Natural killer cell (primary cell): Measurements from ENCODE around the gene MKKS. TPM values are rescaled to one million over a fixed set of nuclear protein-coding genes. Genes with fewer than 3 reads are reported as not detected.

Source experiments
- ATAC-seq, 3 donors: fragments of 150-1000 bp in 2 of 3; fragments of 200-7000 bp in 1 of 3; cut with Tn5 transposase; 1 replicate in 1 of 3; 2 replicates in 2 of 3; pipeline ENCODE4 v1.10.0; 2021; ENCODE audit warnings: mild to moderate bottlenecking in 2 of 3, moderate library complexity in 2 of 3
- DNase-seq, 2 donors: peaks; one replicate each; pipeline versions ENCODE4 v3.0.0 to v3.0.0-alpha.2; 2013 to 2021; ENCODE audit warnings: mixed read lengths in 1 of 2
- H3K27ac ChIP-seq: one replicate; pipeline ENCODE4 v1.5.1; 2013; ENCODE audit warnings: mild to moderate bottlenecking, low read length
- H3K27me3 ChIP-seq: one replicate; pipeline ENCODE4 v1.6.1; 2013; ENCODE audit warnings: low read length; ENCODE audit not compliant: control insufficient read depth, insufficient read depth
- H3K36me3 ChIP-seq: one replicate; pipeline ENCODE4 v1.6.1; 2013; ENCODE audit warnings: low read length; ENCODE audit not compliant: control insufficient read depth, insufficient read depth
- H3K4me1 ChIP-seq: one replicate; pipeline ENCODE4 v1.6.1; 2013; ENCODE audit warnings: low read length; ENCODE audit not compliant: control insufficient read depth, insufficient read depth
- H3K4me3 ChIP-seq: one replicate; pipeline ENCODE4 v1.5.1; 2013; ENCODE audit warnings: low read length
- H3K9me3 ChIP-seq: one replicate; pipeline ENCODE4 v1.6.1; 2013; ENCODE audit warnings: low read length; ENCODE audit not compliant: control insufficient read depth, insufficient read depth
- H3K27ac Mint-ChIP-seq, 2 donors: one replicate each; pipeline ENCODE4 v1.8.0; 2022; ENCODE audit warnings: mild to moderate bottlenecking in 2 of 2, mixed read lengths in 2 of 2, moderate library complexity in 1 of 2
- H3K27me3 Mint-ChIP-seq, 2 donors: one replicate each; pipeline ENCODE4 v1.8.0; 2022; ENCODE audit warnings: low read depth in 2 of 2, mixed read lengths in 2 of 2
- H3K36me3 Mint-ChIP-seq: one replicate; pipeline ENCODE4 v1.8.0; 2022; ENCODE audit warnings: mixed read lengths
- H3K4me1 Mint-ChIP-seq, 2 donors: one replicate each; pipeline ENCODE4 v1.8.0; 2022; ENCODE audit warnings: mixed read lengths in 2 of 2
- H3K4me3 Mint-ChIP-seq: one replicate; pipeline ENCODE4 v1.8.0; 2022; ENCODE audit warnings: mild to moderate bottlenecking, moderate library complexity, mixed read lengths
- H3K9me3 Mint-ChIP-seq, 2 donors: one replicate each; pipeline ENCODE4 v1.8.0; 2022; ENCODE audit warnings: mixed read lengths in 2 of 2
- CTCF ChIP-seq: fragments of 200-600 bp; IDR thresholded peaks from one replicate; pipeline ENCODE4 v1.8.0; 2022; ENCODE audit warnings: antibody characterized with exemption
- WGBS: methylation state at CpG from one replicate; pipeline ENCODE4 v1.1.7; 2013; ENCODE audit warnings: missing lambda C conversion rate; ENCODE audit not compliant: insufficient coverage; 5-methylcytosine and 5-hydroxymethylcytosine counted together
- intact Hi-C: fragments of 100-400 bp; cut with micrococcal nuclease; formaldehyde crosslinking; loops from one replicate; pipeline ENCODE4 v1.14.2; 2022
- total RNA-seq, 4 donors: library from RNA; stranded (reverse); fragments of 120-200 nt in 1 of 4; gene quantifications; one replicate each; pipeline versions ENCODE4 v1.2.3 to v1.2.4, GENCODE V29; 2013 to 2022

Gene MKKS
- total RNA-seq, 3 donors from 2014 or later (not counting 1 experiment from before 2014, with no cell fraction given): 3.5 to 6.2 (median 3.6) TPM

- Mint-ChIP-seq H3K9me3 (no peaks in the 10 kb centered on the region), H3K27ac (no peak overlapping the region), H3K36me3 (no peaks in the 10 kb centered on the region), H3K4me3 (no peak overlapping the region), H3K27me3 (no peaks in the 10 kb centered on the region), H3K4me1 (peaks cover 31 to 36% of the 10 kb centered on the region in 2 donors)
- WGBS: 96% methylated on average over 2 of the region's 2 CpGs
- no peak overlapping the region for H3K4me3 ChIP-seq
- TF ChIP-seq CTCF: no peak
- DNase-seq (no peak), ATAC-seq (no peak)
- no peaks in the 10 kb centered on the region for H3K9me3 ChIP-seq
- H3K4me1 ChIP-seq: peaks cover 6% of the 10 kb centered on the region
- no peaks in the 10 kb centered on the region for H3K27me3 ChIP-seq
- H3K36me3 ChIP-seq: no peaks in the 10 kb centered on the region
- no peak overlapping the region for H3K27ac ChIP-seq
- intact Hi-C loops: loop anchor here (10.0 kb wide), 1 partner anchor 46 kb away; no protein-coding TSS in a partner anchor
Observed at GRCh38 chr20:10449270-10449669, 15.2 kb upstream of the MKKS start.

GRCh38 chr20:10448270-10449156 lies 14.5 kb upstream of the MKKS start:
- no peak for TF ChIP-seq CTCF
- peak overlapping the region; percentile 83 for H3K4me3 Mint-ChIP-seq
- no peak for ATAC-seq
- Histone ChIP-seq H3K4me3 (no peak overlapping the region), H3K27me3 (no peaks in the 10 kb centered on the region), H3K36me3 (no peaks in the 10 kb centered on the region), H3K9me3 (no peaks in the 10 kb centered on the region), H3K27ac (no peak overlapping the region), H3K4me1 (peaks cover 6% of the 10 kb centered on the region)
- DNase-seq: no peak
- H3K36me3 Mint-ChIP-seq: no peaks in the 10 kb centered on the region
- peaks cover 28% of the 10 kb centered on the region in 2 donors for H3K4me1 Mint-ChIP-seq
- H3K27me3 Mint-ChIP-seq: no peaks in the 10 kb centered on the region
- H3K27ac Mint-ChIP-seq: peak overlapping the region; percentile 72 to 89
- WGBS: 98% methylated on average over 6 of the region's 6 CpGs
- no peaks in the 10 kb centered on the region for H3K9me3 Mint-ChIP-seq
- intact Hi-C loops: loop anchor here (10.0 kb wide), 1 partner anchor 46 kb away; no protein-coding TSS in a partner anchor

- peak overlapping the region; percentile 8 for H3K4me3 ChIP-seq
- H3K27me3 ChIP-seq: no peaks in the 10 kb centered on the region
- intact Hi-C loops: loop anchor here (1.0 to 10.0 kb wide), 2 partner anchors 12 to 48 kb away; partner anchors contain the start of gene SLX4IP
- TF ChIP-seq CTCF: no peak
- DNase-seq (peak; percentile 35 to 74), ATAC-seq (peak; percentile 99 to 100 (median 100))
- no peaks in the 10 kb centered on the region for H3K36me3 Mint-ChIP-seq
- WGBS: 0% methylated on average over 2 of the region's 3 CpGs
- no peaks in the 10 kb centered on the region for H3K27me3 Mint-ChIP-seq
- H3K27ac Mint-ChIP-seq: peak overlapping the region; percentile 72 to 89
- H3K4me3 Mint-ChIP-seq: peak overlapping the region; percentile 83
- no peaks in the 10 kb centered on the region for H3K36me3 ChIP-seq
- no peaks in the 10 kb centered on the region for H3K9me3 Mint-ChIP-seq
- H3K9me3 ChIP-seq: no peaks in the 10 kb centered on the region
- H3K27ac ChIP-seq: no peak overlapping the region
- peaks cover 20 to 24% of the 10 kb centered on the region in 2 donors for H3K4me1 Mint-ChIP-seq
- peaks cover 2% of the 10 kb centered on the region for H3K4me1 ChIP-seq
Observed at GRCh38 chr20:10447028-10447427, 13.0 kb upstream of the MKKS start.
